ENCODE data around the gene GABRG3. TPM values are rescaled to one million over a fixed set of nuclear protein-coding genes. Genes with fewer than 3 reads are reported as not detected.

Gene GABRG3
- polyA plus RNA-seq, 1 experiment, result not detected

GRCh38 chr15:27084844-27085243 lies 113.9 kb downstream of the GABRG3 start:
- TF ChIP-seq CTCF (IDR thresholded peaks at IDR 0.05; ENCODE audit: insufficient read depth, low read depth, low read length), result no peak
- no peak overlapping the region for H3K4me3 ChIP-seq (ENCODE audit: low read depth, low read length)
- CTCF ChIA-PET, result no interaction called here
- no peak for DNase-seq (ENCODE audit: low read depth)
- POLR2A ChIA-PET, result no interaction called here
- H3K27me3 ChIP-seq (ENCODE audit: control insufficient read depth, insufficient read depth, low read length), result no peaks in the 10 kb centered on the region
- no peaks in the 10 kb centered on the region for H3K36me3 ChIP-seq (ENCODE audit: control insufficient read depth, insufficient read depth, low read length)

- CTCF ChIA-PET, result no interaction called here
- no peak for DNase-seq (ENCODE audit: low read depth)
- H3K27me3 ChIP-seq (ENCODE audit: control insufficient read depth, insufficient read depth, low read length), result no peaks in the 10 kb centered on the region
- POLR2A ChIA-PET, result no interaction called here
- TF ChIP-seq CTCF (IDR thresholded peaks at IDR 0.05; ENCODE audit: insufficient read depth, low read depth, low read length), result no peak
- H3K4me3 ChIP-seq (ENCODE audit: low read depth, low read length), result no peak overlapping the region
- no peaks in the 10 kb centered on the region for H3K36me3 ChIP-seq (ENCODE audit: control insufficient read depth, insufficient read depth, low read length)
These were observed 115.2 kb downstream of the GABRG3 start for GRCh38 chr15:27086149-27086548.

GRCh38 chr15:27086805-27087204 lies 115.8 kb downstream of the GABRG3 start:
- POLR2A ChIA-PET, result no interaction called here
- no peak for DNase-seq (ENCODE audit: low read depth)
- H3K36me3 ChIP-seq (ENCODE audit: control insufficient read depth, insufficient read depth, low read length), result no peaks in the 10 kb centered on the region
- no peak for TF ChIP-seq CTCF (IDR thresholded peaks at IDR 0.05; ENCODE audit: insufficient read depth, low read depth, low read length)
- CTCF ChIA-PET, result no interaction called here
- no peaks in the 10 kb centered on the region for H3K27me3 ChIP-seq (ENCODE audit: control insufficient read depth, insufficient read depth, low read length)
- H3K4me3 ChIP-seq (ENCODE audit: low read depth, low read length), result no peak overlapping the region

- DNase-seq (ENCODE audit: low read depth), result no peak
- no peaks in the 10 kb centered on the region for H3K36me3 ChIP-seq (ENCODE audit: control insufficient read depth, insufficient read depth, low read length)
- no peak for TF ChIP-seq CTCF (IDR thresholded peaks at IDR 0.05; ENCODE audit: insufficient read depth, low read depth, low read length)
- POLR2A ChIA-PET, result no interaction called here
- CTCF ChIA-PET, result no interaction called here
- no peak overlapping the region for H3K4me3 ChIP-seq (ENCODE audit: low read depth, low read length)
- no peaks in the 10 kb centered on the region for H3K27me3 ChIP-seq (ENCODE audit: control insufficient read depth, insufficient read depth, low read length)
These were observed 116.9 kb downstream of the GABRG3 start for GRCh38 chr15:27087651-27088583.

GRCh38 chr15:27088584-27089232 lies 117.7 kb downstream of the GABRG3 start:
- POLR2A ChIA-PET, result no interaction called here
- Histone ChIP-seq H3K4me3 (ENCODE audit: low read depth, low read length) (no peak overlapping the region), H3K36me3 (ENCODE audit: control insufficient read depth, insufficient read depth, low read length) (no peaks in the 10 kb centered on the region), H3K27me3 (ENCODE audit: control insufficient read depth, insufficient read depth, low read length) (no peaks in the 10 kb centered on the region)
- CTCF ChIA-PET, result no interaction called here
- TF ChIP-seq CTCF (IDR thresholded peaks at IDR 0.05; ENCODE audit: insufficient read depth, low read depth, low read length), result no peak
- no peak for DNase-seq (ENCODE audit: low read depth)

Measured in BJ (cell line).